Measurements from ENCODE around the gene CCDC97. TPM values are rescaled to one million over a fixed set of nuclear protein-coding genes. Genes with fewer than 3 reads are reported as not detected.
"Not testable (repeated sequence)": the region's sequence is repeated elsewhere in the genome, so short reads cannot be mapped to it uniquely, and the experiment has no call there.

Gene CCDC97
- total RNA-seq, 1 experiment from 2014 or later = 39.4 TPM

DNA sequence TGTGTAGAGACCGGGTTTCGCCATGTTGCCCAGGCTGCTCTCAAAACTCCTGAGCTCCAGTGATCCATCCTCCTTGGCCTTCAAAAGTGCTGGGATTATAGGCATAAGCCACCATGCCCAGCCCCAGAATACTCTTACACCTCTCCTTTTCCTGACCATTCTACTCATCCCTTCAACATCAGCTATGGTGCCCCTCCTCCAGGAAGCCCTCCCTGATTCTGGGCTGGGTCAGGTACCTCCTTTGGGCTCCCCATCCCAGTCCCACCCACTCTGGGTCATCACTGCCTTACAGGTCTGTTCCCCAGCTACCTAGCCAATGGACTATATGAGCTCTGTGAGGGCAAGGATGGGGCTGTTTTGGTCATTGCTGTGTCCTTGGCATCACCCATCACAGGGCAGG, 34.2 kb downstream of the CCDC97 start:
- no peaks in the 10 kb centered on the region for H3K9me3 Mint-ChIP-seq
- H3K56ac ChIP-seq (ENCODE audit: insufficient read length, low read depth, low read length) = no peak overlapping the region
- H3K4me2 ChIP-seq (ENCODE audit: insufficient read depth, insufficient read length, low read length) = no peak overlapping the region
- peaks cover 0 to 54% (median 3%) of the 10 kb centered on the region in 3 experiments; a peak in 3 of 7 replicates for H3K36me3 Mint-ChIP-seq (ENCODE audit: insufficient read depth in 1 of 3, low read depth in 3 of 3)
- H3K4ac ChIP-seq (ENCODE audit: low read depth, low read length) = no peak overlapping the region
- H3K9me3 ChIP-seq (ENCODE audit: control insufficient read depth, low read depth, low read length) = no peaks in the 10 kb centered on the region
- H3K79me2 ChIP-seq (ENCODE audit: insufficient read depth, low read length) = no peaks in the 10 kb centered on the region
- H2BK20ac ChIP-seq (ENCODE audit: low read depth, low read length, poor library complexity, severe bottlenecking) = no peak overlapping the region
- no peak overlapping the region for H4K8ac ChIP-seq (replicated peaks; ENCODE audit: insufficient read length, low read depth, low read length)
- peak overlapping the region in 1 of 3 experiments; percentile 53; a peak in 2 of 7 replicates for H3K27ac Mint-ChIP-seq
- no peak overlapping the region for H3T11ph ChIP-seq (ENCODE audit: low read length)
- no peak overlapping the region for H2BK5ac ChIP-seq (ENCODE audit: insufficient read length, low read length)
- H2AK5ac ChIP-seq (ENCODE audit: insufficient read length, low read length) = no peak overlapping the region
- TF ChIP-seq, protein P1, sequence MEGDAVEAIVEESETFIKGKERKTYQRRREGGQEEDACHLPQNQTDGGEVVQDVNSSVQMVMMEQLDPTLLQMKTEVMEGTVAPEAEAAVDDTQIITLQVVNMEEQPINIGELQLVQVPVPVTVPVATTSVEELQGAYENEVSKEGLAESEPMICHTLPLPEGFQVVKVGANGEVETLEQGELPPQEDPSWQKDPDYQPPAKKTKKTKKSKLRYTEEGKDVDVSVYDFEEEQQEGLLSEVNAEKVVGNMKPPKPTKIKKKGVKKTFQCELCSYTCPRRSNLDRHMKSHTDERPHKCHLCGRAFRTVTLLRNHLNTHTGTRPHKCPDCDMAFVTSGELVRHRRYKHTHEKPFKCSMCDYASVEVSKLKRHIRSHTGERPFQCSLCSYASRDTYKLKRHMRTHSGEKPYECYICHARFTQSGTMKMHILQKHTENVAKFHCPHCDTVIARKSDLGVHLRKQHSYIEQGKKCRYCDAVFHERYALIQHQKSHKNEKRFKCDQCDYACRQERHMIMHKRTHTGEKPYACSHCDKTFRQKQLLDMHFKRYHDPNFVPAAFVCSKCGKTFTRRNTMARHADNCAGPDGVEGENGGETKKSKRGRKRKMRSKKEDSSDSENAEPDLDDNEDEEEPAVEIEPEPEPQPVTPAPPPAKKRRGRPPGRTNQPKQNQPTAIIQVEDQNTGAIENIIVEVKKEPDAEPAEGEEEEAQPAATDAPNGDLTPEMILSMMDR (conservative IDR thresholded peaks at IDR 0.05) = no peak
- no peaks in the 10 kb centered on the region for H3K79me1 ChIP-seq (ENCODE audit: insufficient read depth, low read depth, low read length, poor library complexity, severe bottlenecking)
- H3K9ac ChIP-seq (ENCODE audit: extremely low read depth, insufficient read length, low read length) = no peak overlapping the region
- H3K27me3 ChIP-seq (ENCODE audit: insufficient read depth, low read length) = no peaks in the 10 kb centered on the region
- H3K4me1 Mint-ChIP-seq = no peaks in the 10 kb centered on the region
- H3K23me2 ChIP-seq (ENCODE audit: insufficient read length, low read depth, low read length, poor library complexity, severe bottlenecking) = no peaks in the 10 kb centered on the region
- no peak overlapping the region for H3K27ac ChIP-seq (ENCODE audit: insufficient read length, low read depth, low read length)
- H4K91ac ChIP-seq (ENCODE audit: insufficient read length, low read depth, low read length) = no peak overlapping the region
- no peak overlapping the region for H3K18ac ChIP-seq (ENCODE audit: insufficient read length, low read depth, low read length)
- H2AFZ ChIP-seq (ENCODE audit: low read length) = no peak overlapping the region
- no peak overlapping the region for H2BK12ac ChIP-seq (ENCODE audit: insufficient read length, low read depth, low read length)
- no peak overlapping the region for H2BK120ac ChIP-seq (ENCODE audit: low read depth, low read length, poor library complexity, severe bottlenecking)
- H3K14ac ChIP-seq (ENCODE audit: insufficient read depth, low read length) = no peak overlapping the region
- no peak overlapping the region for H3K23ac ChIP-seq (ENCODE audit: insufficient read length, low read depth, low read length)
- no peaks in the 10 kb centered on the region for H3K4me1 ChIP-seq (ENCODE audit: insufficient read depth, low read length)
- DNase-seq = no peak
- H2BK15ac ChIP-seq (ENCODE audit: low read depth, low read length) = no peak overlapping the region
- no peaks in the 10 kb centered on the region for H4K20me1 ChIP-seq (ENCODE audit: control insufficient read depth, insufficient read depth, insufficient read length)
- no peak overlapping the region for H4K5ac ChIP-seq (ENCODE audit: insufficient read length, low read depth, low read length)
- no CpG with 5 or more reads among the region's 2 CpGs for WGBS (ENCODE audit: extremely low coverage, insufficient read length, low lambda C conversion rate)
- no peaks in the 10 kb centered on the region for H3K27me3 Mint-ChIP-seq (ENCODE audit: low read depth)
- H3K4me3 Mint-ChIP-seq = no peak overlapping the region

DNA sequence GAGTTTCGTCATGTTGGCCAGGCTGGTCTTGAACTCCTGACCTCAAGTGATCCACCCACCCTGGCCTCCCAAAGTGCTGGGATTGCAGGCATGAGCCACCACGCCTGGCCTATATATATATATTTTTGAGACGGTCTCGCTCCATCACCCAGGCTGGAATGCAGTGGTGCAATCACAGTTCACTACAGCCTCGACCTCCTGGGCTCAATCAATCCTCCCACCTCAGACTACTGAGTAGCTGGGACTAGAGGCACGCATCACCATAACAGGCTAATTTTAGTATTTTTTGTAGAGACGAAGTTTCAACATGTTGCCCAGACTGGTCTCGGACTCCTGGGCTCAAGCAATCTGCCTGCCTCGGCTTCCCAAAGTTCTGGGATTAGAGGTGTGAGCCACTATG, 36.9 kb downstream of the CCDC97 start:
- H2BK15ac ChIP-seq (ENCODE audit: low read depth, low read length); H3K9me3 ChIP-seq (ENCODE audit: control insufficient read depth, low read depth, low read length); H3K14ac ChIP-seq (ENCODE audit: insufficient read depth, low read length); H2BK12ac ChIP-seq (ENCODE audit: insufficient read length, low read depth, low read length); H3K4me3 Mint-ChIP-seq; H3K9me3 Mint-ChIP-seq; H2BK20ac ChIP-seq (ENCODE audit: low read depth, low read length, poor library complexity, severe bottlenecking); H3K79me2 ChIP-seq (ENCODE audit: insufficient read depth, low read length); H3K27ac ChIP-seq (ENCODE audit: insufficient read length, low read depth, low read length); H3K9ac ChIP-seq (ENCODE audit: extremely low read depth, insufficient read length, low read length); H4K8ac ChIP-seq (replicated peaks; ENCODE audit: insufficient read length, low read depth, low read length); H3K27me3 ChIP-seq (ENCODE audit: insufficient read depth, low read length); H3K18ac ChIP-seq (ENCODE audit: insufficient read length, low read depth, low read length); H3K56ac ChIP-seq (ENCODE audit: insufficient read length, low read depth, low read length); H2BK5ac ChIP-seq (ENCODE audit: insufficient read length, low read length); H3K79me1 ChIP-seq (ENCODE audit: insufficient read depth, low read depth, low read length, poor library complexity, severe bottlenecking); H2AK5ac ChIP-seq (ENCODE audit: insufficient read length, low read length); H4K91ac ChIP-seq (ENCODE audit: insufficient read length, low read depth, low read length); H3K4me1 ChIP-seq (ENCODE audit: insufficient read depth, low read length); H2BK120ac ChIP-seq (ENCODE audit: low read depth, low read length, poor library complexity, severe bottlenecking); H3K4ac ChIP-seq (ENCODE audit: low read depth, low read length); H3T11ph ChIP-seq (ENCODE audit: low read length); DNase-seq; H4K5ac ChIP-seq (ENCODE audit: insufficient read length, low read depth, low read length); H3K23ac ChIP-seq (ENCODE audit: insufficient read length, low read depth, low read length); H4K20me1 ChIP-seq (ENCODE audit: control insufficient read depth, insufficient read depth, insufficient read length); H3K4me2 ChIP-seq (ENCODE audit: insufficient read depth, insufficient read length, low read length); H2AFZ ChIP-seq (ENCODE audit: low read length): not testable (repeated sequence)
- H3K27me3 Mint-ChIP-seq (ENCODE audit: low read depth) = peaks cover 23% of the 10 kb centered on the region
- WGBS (ENCODE audit: extremely low coverage, insufficient read length, low lambda C conversion rate) = no CpG with 5 or more reads among the region's 9 CpGs
- peak overlapping the region in 1 of 3 experiments; percentile 31; a peak in 1 of 7 replicates for H3K27ac Mint-ChIP-seq
- H3K23me2 ChIP-seq (ENCODE audit: insufficient read length, low read depth, low read length, poor library complexity, severe bottlenecking) = peaks cover 13% of the 10 kb centered on the region
- H3K4me1 Mint-ChIP-seq = peaks cover 9 to 12% of the 10 kb centered on the region in 2 experiments
- H3K36me3 Mint-ChIP-seq (ENCODE audit: insufficient read depth in 1 of 3, low read depth in 3 of 3) = peaks cover 0 to 38% (median 3%) of the 10 kb centered on the region in 3 experiments; a peak in 3 of 7 replicates

Data from H9 (cell line).